Activated naive CD8-positive, alpha-beta T cell treated with anti-CD3 and anti-CD28 coated beads, Interleukin-2, amount 50 U/mL, for 16 hours (primary cell): ENCODE data around the gene FCRL4.

Experiments used
- DNase-seq: peaks from one replicate; pipeline ENCODE4 v3.0.0-alpha.2; 2020; ENCODE audit warnings: low read depth, low spot score

FCRL4 gene

GRCh38 chr1:157597959-157598667 lies at the start of gene FCRL4:
Gene FCRL4, minus strand, starts transcription at chr1:157598085. Its CDS starts 141 bp downstream, at chr1:157597944.
- no peak for DNase-seq

GRCh38 chr1:157646144-157646543 lies 48.3 kb upstream of the FCRL4 start:
- DNase-seq: no peak

- DNase-seq: no peak
These were observed 43.3 kb upstream of the FCRL4 start for GRCh38 chr1:157641177-157641576.

GRCh38 chr1:157639800-157640199 lies 41.9 kb upstream of the FCRL4 start:
- no peak for DNase-seq

- DNase-seq: no peak
These were observed 30.9 kb upstream of the FCRL4 start for GRCh38 chr1:157628773-157629172.

- no peak for DNase-seq
These were observed 28.2 kb upstream of the FCRL4 start for GRCh38 chr1:157626099-157626498.

GRCh38 chr1:157624471-157624870 lies 26.6 kb upstream of the FCRL4 start:
- no peak for DNase-seq

- no peak for DNase-seq
These were observed 24.6 kb upstream of the FCRL4 start for GRCh38 chr1:157622471-157622870.

- no peak for DNase-seq
These were observed 20.3 kb upstream of the FCRL4 start for GRCh38 chr1:157618190-157618589.

- DNase-seq: no peak
These were observed 2.4 kb upstream of the FCRL4 start for GRCh38 chr1:157600236-157600635.

GRCh38 chr1:157596384-157596783 lies 1.5 kb downstream of the FCRL4 start:
- DNase-seq: no peak

GRCh38 chr1:157595356-157595755 lies 2.5 kb downstream of the FCRL4 start:
- DNase-seq: no peak

GRCh38 chr1:157585984-157586383 lies 11.9 kb downstream of the FCRL4 start:
- no peak for DNase-seq

- no peak for DNase-seq
These were observed 13.4 kb downstream of the FCRL4 start for GRCh38 chr1:157584503-157584902.

- no peak for DNase-seq
These were observed 17.1 kb downstream of the FCRL4 start for GRCh38 chr1:157580828-157581210.

- no peak for DNase-seq
These were observed 17.6 kb downstream of the FCRL4 start for GRCh38 chr1:157580179-157580827.

GRCh38 chr1:157577420-157577819 lies 20.5 kb downstream of the FCRL4 start:
- DNase-seq: no peak

GRCh38 chr1:157575744-157576143 lies 22.1 kb downstream of the FCRL4 start:
- no peak for DNase-seq

GRCh38 chr1:157574836-157575235 lies 23.0 kb downstream of the FCRL4 start:
- no peak for DNase-seq

GRCh38 chr1:157566484-157567300 lies 31.2 kb downstream of the FCRL4 start:
- no peak for DNase-seq

GRCh38 chr1:157562515-157562914 lies 35.4 kb downstream of the FCRL4 start:
- no peak for DNase-seq

- no peak for DNase-seq
These were observed 39.8 kb downstream of the FCRL4 start for GRCh38 chr1:157558119-157558518.
